GM18951 (cell line): ENCODE measurements around the gene AP1M2.
"Not testable (repeated sequence)": the region's sequence is repeated elsewhere in the genome, so short reads cannot be mapped to it uniquely, and the experiment has no call there.

ENCODE experiments used
- POLR2A ChIP-seq: IDR thresholded peaks from 4 replicates; pipeline ENCODE4 v1.6.1; 2011; ENCODE audit warnings: mild to moderate bottlenecking; ENCODE audit not compliant: insufficient read length, insufficient read depth; ENCODE audit errors: extremely low read depth
- in situ Hi-C: fragments of 300-500 bp; cut with MboI; formaldehyde crosslinking; loops from one replicate; pipeline ENCODE4 v1.12.0; 2022; ENCODE audit warnings: low sequenced_read_pairs, mixed read lengths, inconsistent platforms; ENCODE audit not compliant: unreplicated experiment

AP1M2 gene

DNA sequence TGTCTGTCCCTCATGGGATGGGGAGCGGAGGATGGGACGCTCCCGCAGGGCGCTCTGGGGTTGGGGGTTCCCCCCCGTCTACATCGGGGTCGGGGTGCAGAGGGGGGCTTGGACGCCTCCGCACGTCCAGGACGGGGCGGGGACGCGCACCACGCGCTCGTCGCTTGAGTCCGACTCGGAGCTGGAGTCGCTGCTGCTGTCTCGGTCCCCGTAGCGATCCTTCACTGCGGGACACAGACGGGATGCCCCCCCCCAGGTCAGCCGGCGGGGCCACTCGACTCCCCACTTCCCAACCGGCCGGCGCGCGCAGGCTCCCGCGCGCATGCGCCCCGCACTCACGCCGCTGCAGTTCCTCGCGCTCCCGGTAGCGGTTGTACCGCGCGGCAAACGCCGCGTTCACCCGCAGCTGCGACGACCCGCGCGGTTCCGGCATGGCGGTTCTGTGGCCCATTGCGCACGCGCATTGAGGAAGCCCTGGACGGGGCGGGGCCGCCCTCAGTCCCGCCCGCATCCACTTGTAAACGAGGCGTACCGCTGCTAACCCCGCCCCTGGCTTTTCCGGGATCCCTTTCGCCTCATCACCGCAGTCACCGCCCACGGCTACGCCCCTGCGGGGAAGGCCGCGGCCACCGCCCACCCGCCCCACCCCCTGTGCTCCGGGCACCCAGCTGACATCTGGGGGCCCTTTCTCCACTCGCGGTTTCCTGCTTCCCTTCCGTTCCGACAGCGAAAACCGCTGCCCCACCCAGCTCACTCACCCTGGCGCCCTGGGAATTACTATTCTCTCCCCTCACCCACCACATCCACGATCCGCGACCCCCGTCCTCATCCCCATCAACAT, 21.3 kb downstream of the AP1M2 start, which contains the start of gene KRI1:
Gene KRI1, minus strand, starts transcription at position 444 of the 841 bp plus-strand sequence. Its CDS starts 11 bp downstream, at position 433.
- in situ Hi-C loops, result no loop called here

DNA sequence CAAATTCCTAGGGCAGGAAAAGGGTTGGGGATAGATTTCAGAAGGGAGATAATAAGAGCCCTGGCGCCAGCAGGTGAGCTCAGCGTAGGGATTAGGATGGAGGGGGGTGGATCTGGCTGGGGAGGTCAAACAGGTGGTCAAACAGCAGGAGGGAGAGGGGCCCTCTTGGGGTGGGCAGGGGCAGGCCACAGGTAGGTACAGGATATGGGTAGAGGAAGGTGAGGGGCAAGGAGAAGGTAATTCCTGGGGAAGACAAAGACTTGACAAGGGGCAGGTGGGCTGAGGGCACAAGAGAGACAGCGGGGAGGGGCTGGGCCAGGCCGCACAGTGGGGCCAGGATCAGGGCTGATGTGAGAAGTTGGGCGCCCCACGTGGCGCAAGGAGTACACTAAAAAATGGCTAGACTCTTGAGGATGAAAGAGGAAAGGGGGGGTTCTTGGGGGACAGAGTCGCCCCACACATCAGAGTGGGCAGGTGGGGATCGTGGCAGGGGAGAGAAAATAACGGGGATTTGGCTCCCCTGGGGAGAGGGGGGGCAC, 22.0 kb downstream of the AP1M2 start:
- in situ Hi-C loops, result no loop called here

More for the DNA sequence above, 21.3 kb downstream of the AP1M2 start, which contains the start of gene KRI1:
- TF ChIP-seq POLR2A, result peak; percentile 90

DNA sequence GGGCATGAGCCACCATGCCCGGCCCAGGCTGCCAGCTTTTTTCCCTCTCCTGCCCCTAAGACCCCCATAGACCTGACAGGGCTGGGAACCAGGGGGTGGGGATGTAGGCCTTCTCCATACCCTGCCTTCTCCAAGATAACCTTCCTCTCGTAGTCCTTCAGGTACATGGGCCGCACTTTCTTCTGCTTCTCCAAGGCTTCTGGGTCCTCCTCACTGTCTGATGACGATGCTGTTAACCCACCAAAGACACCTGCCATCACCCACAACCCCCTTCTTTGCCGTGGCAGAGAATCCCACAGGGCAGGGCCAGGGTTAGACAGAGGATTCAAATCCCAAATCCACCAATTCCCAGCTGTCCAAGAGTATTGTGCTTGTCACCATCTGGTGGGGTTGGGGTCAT, 24.5 kb downstream of the AP1M2 start:
- TF ChIP-seq POLR2A, result no peak
- in situ Hi-C loops, result no loop called here

More for the DNA sequence above, 22.0 kb downstream of the AP1M2 start:
- no peak for TF ChIP-seq POLR2A

DNA sequence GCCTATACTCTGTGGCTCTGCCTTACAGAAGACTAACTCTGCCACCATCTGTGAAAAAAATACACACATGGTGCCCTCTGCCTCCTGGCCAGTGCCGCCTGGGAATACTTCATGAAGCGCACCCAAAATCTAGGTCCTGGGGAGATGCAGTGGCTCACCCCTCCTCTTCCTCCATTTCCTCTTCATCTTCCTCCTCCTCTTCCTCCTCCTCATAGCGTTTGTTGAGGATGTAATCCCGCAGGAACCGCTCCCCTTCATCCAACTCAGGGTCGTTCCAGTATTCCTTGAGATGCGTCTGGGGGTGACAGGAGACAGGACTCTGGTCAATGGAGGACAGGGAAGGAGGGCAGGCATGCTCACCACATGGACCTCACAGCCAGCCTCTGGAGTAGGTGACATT, 27.0 kb downstream of the AP1M2 start:
- in situ Hi-C loops, result no loop called here
- TF ChIP-seq POLR2A, result no peak

DNA sequence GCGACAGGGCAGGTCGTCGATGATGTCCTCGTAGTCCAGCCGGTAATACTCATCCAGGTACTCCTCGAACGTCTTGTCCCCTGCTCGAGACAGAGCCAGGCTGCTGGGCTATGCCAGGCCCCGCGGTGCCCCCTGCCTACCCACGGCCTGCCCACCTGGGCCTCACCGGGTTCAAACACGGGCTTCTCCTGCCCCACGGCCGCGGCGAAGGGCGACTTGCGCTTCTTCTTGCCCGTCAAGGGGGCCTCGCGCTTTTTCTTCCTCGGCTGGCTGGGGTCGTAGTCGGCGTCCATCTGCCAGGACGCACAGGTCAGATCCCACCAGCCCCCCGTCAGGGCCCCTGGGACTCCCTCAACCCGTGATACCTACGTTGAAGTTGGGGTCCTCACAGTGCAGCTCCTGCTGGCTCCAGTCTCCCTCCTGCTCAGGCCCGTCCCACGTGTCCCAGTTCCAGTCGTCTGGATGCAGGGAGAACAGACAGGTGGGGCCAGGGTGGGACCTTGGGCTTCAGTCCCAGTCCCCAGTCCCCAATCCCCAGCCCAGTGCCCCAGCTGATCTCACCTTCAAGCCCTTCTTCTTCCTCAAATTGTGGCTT, 29.4 kb downstream of the AP1M2 start:
- in situ Hi-C loops, result no loop called here
- no peak for TF ChIP-seq POLR2A

DNA sequence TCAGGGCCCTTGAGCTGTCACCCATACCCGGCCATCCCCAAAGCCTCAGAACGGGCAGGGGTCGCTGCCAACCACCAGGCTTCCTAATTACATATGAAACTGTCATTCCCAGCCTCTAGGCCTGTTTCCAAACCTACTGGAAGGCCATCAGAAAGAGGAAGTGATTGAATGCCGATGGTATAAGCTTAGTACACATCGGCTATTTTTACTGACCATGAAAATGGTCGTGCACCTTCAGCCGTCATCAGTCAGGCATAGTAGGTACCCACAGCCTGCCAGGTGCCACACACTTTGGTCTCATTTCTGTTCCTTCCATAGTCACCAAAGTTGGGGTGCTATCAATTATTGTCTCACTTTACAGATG, 31.5 kb downstream of the AP1M2 start:
- in situ Hi-C loops, result no loop called here
- no peak for TF ChIP-seq POLR2A

DNA sequence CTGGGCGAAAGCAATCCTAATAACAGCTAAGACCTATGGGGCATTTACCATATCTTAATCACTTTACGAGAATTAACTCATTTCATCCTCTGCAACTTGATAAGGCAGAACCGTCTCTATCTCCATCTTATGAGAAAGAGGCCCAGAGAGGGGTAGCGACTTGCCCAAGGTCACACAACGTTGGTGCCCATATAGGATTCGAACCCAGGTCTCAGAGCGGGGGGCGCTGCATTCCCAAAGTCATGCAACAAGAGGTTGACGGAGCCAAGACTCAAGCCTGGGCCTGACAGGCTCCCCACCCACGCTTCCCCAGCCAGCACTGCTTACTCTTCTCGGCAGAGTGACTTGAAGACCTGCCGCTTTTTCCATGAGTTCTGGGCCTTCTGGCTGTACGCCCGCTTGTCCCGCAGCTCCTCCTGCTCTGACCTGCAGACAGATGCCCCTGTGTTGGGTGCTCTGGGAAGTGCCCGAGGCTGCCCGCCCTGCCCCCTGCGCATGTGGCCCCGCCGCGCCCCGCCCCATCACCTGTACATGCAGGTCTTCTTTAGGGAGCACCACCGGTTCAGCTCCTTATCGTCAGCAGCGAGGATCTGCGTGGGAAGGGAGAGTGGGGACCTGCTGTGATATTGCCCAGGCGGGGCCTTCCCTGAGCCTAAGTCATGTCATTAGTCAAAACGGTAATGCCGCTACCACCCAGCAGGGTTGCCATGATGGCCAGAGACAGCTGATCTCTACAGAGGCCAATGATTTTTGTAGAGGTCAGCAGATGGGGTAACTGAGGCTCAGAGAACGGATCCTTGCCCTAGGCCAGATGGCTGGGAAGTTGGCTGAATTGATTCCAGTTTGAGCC, 32.1 kb downstream of the AP1M2 start:
- no peak for TF ChIP-seq POLR2A
- in situ Hi-C loops, result no loop called here

DNA sequence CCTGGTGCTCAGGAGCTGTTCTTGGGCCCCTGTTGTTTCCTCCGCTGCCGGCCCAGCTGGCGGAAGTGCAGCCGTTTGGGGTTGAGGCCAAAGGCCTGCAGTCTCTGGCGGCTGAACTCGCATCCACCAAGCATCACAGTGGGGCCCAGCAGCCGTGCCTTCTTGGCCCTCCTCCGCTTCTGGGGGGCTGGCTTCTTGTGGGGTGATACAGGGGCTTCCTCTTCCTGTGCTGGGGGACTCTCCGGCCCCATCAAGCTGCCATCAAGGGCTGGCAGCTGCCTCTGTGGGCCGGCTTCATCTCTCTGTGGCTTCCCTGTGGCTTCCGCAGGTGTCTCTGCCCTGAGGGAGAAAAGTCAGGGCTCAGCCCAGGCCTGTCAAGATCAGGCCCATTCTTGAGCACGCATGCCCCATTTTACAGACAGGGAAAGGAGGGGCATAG, 33.1 kb downstream of the AP1M2 start:
- in situ Hi-C loops, result no loop called here
- TF ChIP-seq POLR2A, result peak; percentile 40

DNA sequence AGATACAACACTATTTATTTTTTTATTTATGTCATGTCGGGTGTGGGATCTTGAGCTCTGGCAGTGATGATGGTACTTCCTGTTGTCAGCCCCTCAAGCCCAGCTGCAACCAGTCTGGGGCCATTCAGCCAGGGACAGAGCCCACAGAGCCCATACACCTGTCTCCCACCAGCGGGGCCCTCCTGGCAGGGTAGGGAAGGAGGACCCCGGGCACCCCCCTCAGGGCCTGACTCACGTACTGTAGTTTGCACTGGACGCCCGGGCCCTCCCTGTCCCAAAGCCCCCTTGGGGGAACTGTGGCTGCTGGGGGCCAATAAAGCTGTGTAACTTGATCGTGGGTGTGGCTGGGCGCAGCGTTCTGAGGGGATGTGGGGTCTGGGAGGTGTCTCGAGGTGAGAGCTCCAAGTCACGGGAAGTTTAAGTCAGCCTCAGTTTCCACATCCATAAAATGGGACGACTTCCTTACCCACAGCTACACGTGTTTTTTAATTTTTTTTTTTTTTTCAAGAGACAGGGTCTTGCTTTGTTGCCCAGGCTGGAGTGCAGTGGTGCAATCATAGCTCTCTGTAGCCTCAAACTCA, 33.9 kb downstream of the AP1M2 start:
- TF ChIP-seq POLR2A, result no peak
- in situ Hi-C loops, result no loop called here

DNA sequence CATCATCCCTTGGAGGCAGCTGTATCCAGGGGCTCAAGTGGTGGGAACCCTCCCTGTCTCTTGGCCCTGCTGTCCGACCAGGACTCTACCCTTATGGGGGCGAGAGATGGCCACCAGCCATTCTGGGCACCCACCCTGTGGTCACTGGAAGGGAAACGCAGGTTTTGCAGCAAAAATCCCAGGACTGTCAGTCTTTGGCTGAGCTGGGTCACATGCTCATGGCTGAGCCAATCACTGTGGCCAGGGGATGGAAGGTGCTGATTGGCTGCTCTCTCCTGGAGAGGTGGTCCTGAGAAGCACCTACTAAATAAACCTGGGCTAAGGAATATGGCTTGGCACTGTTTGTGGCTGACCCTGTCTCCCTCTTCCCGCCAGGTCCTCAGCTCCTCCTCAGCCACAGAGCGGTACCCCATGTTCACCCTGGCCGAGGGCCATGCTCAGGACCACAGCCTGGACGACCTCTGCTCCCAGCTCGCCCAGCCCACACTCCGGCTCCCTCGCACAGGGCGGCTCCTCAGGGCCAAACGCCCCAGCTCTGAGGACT, 34.5 kb downstream of the AP1M2 start:
- TF ChIP-seq POLR2A, result peak; percentile 29
- in situ Hi-C loops, result no loop called here

DNA sequence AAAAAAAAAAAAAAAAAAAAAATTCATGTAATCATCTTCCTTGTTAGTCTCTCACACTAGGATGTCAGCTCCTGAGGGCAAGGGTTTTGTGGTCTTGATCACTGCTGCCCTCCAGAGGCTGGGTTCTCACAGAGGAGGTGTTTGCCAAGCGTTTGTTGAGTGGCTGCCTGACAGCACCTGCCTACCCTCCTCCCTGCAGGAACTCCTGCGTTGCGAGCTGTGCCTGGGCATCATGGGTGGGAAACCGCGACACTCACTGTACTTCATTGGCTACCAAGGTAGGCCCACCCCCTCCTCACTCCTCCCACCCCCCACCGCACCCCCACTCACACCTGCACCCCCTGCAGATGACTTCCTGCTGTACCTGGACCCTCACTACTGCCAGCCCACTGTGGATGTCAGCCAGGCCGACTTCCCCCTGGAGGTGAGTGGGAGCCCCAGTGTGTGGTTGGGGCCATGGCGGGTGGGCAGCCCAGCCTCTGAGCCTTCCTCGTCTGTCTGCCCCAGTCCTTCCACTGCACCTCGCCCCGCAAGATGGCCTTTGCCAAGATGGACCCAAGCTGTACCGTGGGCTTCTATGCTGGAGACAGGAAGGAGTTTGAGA, 35.3 kb downstream of the AP1M2 start:
- TF ChIP-seq POLR2A, result no peak
- in situ Hi-C loops, result no loop called here

DNA sequence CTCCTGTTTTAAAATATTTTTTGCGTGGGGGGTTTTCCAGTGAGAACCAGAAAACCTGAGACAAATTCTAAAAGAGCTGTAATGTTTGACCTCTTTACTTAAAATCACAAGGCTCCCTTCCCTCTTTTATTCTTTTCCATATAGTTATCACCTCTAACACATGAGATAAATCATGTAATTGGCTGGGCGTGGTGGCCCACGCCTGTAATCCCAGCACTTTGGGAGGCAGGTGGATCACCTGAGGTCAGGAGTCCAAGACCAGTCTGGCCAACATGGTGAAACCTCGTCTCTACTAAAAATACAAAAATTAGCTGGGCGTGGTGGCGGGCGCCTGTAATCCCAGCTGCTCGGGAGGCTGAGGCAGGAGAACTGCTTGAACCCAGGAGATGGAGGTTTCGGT, 36.1 kb downstream of the AP1M2 start:
- in situ Hi-C loops, result not testable (repeated sequence)
